Naive B cell (primary cell): Measurements from ENCODE around the gene MRFAP1L1. TPM values are rescaled to one million over a fixed set of nuclear protein-coding genes. Genes with fewer than 3 reads are reported as not detected.
"Not testable (repeated sequence)": the region's sequence is repeated elsewhere in the genome, so short reads cannot be mapped to it uniquely, and the experiment has no call there.

Source experiments
- ATAC-seq, 2 donors: fragments of 150-1000 bp; cut with Tn5 transposase; 2 replicates each; pipeline ENCODE4 v1.10.0; 2021; ENCODE audit warnings: low read depth in 2 of 2, mild to moderate bottlenecking in 2 of 2, moderate library complexity in 2 of 2
- DNase-seq: peaks from one replicate; pipeline ENCODE4 v3.0.0; 2022
- H3K27ac Mint-ChIP-seq, 6 donors: one replicate each; pipeline ENCODE4 v1.8.0; 2020 to 2022; ENCODE audit warnings: mild to moderate bottlenecking in 6 of 6, mixed read lengths in 6 of 6, moderate library complexity in 5 of 6, inconsistent platforms in 2 of 6
- H3K27me3 Mint-ChIP-seq, 3 donors: one replicate each; pipeline ENCODE4 v1.8.0; 2021 to 2022; ENCODE audit warnings: mixed read lengths in 3 of 3, mild to moderate bottlenecking in 1 of 3
- H3K36me3 Mint-ChIP-seq, 2 donors: one replicate each; pipeline ENCODE4 v1.8.0; 2020 to 2022; ENCODE audit warnings: mixed read lengths in 2 of 2, inconsistent platforms in 1 of 2, mild to moderate bottlenecking in 1 of 2
- H3K4me1 Mint-ChIP-seq, 3 donors: one replicate each; pipeline ENCODE4 v1.8.0; 2020 to 2022; ENCODE audit warnings: mixed read lengths in 3 of 3, inconsistent platforms in 1 of 3, mild to moderate bottlenecking in 1 of 3, moderate library complexity in 1 of 3
- H3K4me3 Mint-ChIP-seq, 8 donors: one replicate each; pipeline ENCODE4 v1.8.0; 2020 to 2022; ENCODE audit warnings: mild to moderate bottlenecking in 8 of 8, mixed read lengths in 8 of 8, moderate library complexity in 8 of 8, inconsistent platforms in 2 of 8
- H3K9me3 Mint-ChIP-seq, 7 donors: one replicate each; pipeline ENCODE4 v1.8.0; 2020 to 2022; ENCODE audit warnings: mixed read lengths in 7 of 7, mild to moderate bottlenecking in 5 of 7, inconsistent platforms in 2 of 7, moderate library complexity in 1 of 7
- polyA plus RNA-seq, 6 donors: library from polyadenylated mRNA; unstranded; fragments of 300-500 nt; fragmentation: Illumina TruSeq; gene quantifications; one replicate each; pipeline ENCODE4 v1.2.3, GENCODE V29; 2021; ENCODE audit warnings: low read depth in 6 of 6

Gene MRFAP1L1
- polyA plus RNA-seq, 6 donors from 2014 or later, result 46.6 to 81.8 (median 71.3) TPM

GRCh38 chr4:6687947-6688878, 21.5 kb downstream of the MRFAP1L1 start:
- Mint-ChIP-seq H3K27ac (peak overlapping the region in 3 of 6 donors; percentile 26 to 74 (median 63)), H3K36me3 (no peaks in the 10 kb centered on the region), H3K9me3 (no peaks in the 10 kb centered on the region), H3K4me3 (peak overlapping the region in 1 of 8 donors; percentile 48), H3K4me1 (peaks cover 0 to 10% (median 0%) of the 10 kb centered on the region in 3 donors), H3K27me3 (peaks cover 0 to 23% (median 8%) of the 10 kb centered on the region in 3 donors)
- no peak for DNase-seq
- no peak for ATAC-seq

- ATAC-seq (no peak), DNase-seq (no peak)
- peak overlapping the region in 1 of 6 donors; percentile 42 for H3K27ac Mint-ChIP-seq
- no peaks in the 10 kb centered on the region for H3K9me3 Mint-ChIP-seq
- no peaks in the 10 kb centered on the region for H3K36me3 Mint-ChIP-seq
- H3K4me3 Mint-ChIP-seq, result peak overlapping the region in 1 of 8 donors; percentile 15
- peaks cover 0 to 23% (median 8%) of the 10 kb centered on the region in 3 donors for H3K27me3 Mint-ChIP-seq
- H3K4me1 Mint-ChIP-seq, result peaks cover 0 to 10% (median 0%) of the 10 kb centered on the region in 3 donors
Measured at GRCh38 chr4:6686104-6686787, 23.4 kb downstream of the MRFAP1L1 start.

GRCh38 chr4:6684656-6685055, 25.0 kb downstream of the MRFAP1L1 start:
- Mint-ChIP-seq H3K9me3 (peaks cover 0 to 7% (median 0%) of the 10 kb centered on the region in 7 donors), H3K27ac (no peak overlapping the region), H3K27me3 (peaks cover 0 to 7% (median under 1%) of the 10 kb centered on the region in 3 donors), H3K4me3 (no peak overlapping the region), H3K4me1 (peaks cover 0 to 5% (median 4%) of the 10 kb centered on the region in 3 donors), H3K36me3 (no peaks in the 10 kb centered on the region)
- DNase-seq, result no peak
- ATAC-seq, result no peak

DNA sequence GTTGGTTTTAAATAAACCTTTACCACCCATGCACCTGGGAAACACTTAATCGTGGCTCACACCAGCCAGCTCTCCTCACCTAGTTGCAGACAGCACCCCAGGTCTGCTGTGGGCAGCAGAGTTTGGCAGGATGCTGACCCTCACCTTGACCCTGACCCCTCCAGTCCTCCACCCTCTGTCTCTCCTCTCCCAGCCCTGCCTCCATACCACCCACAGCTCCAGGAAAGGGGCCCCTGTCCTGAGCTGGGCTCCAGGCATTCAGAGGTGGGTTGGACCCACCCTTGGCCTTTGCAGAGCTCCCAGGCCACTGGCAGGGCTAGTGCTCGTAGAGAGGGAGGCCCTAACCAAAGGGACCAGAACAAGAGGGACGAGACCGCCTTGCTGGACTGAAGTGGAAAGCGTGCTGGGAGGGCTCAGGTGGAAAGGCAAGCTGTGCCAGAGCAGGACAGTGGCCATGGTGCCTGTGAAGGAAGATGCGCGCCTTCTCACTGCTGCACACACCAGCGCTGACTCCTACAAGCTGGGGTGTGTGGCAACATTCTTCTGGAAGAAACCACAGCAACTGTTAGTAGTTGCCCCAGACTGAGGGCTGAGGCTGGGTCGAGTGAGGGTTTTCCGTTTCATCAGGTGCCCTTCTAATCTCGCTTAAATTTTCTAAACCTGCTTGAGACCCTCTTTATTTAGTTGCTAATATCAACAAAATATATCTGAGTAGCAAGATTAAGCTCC, 26.6 kb downstream of the MRFAP1L1 start:
- ATAC-seq (no peak), DNase-seq (no peak)
- H3K4me3 Mint-ChIP-seq, result no peak overlapping the region
- no peak overlapping the region for H3K27ac Mint-ChIP-seq
- peaks cover 0 to 5% (median 0%) of the 10 kb centered on the region in 3 donors for H3K27me3 Mint-ChIP-seq
- H3K9me3 Mint-ChIP-seq, result peaks cover 0 to 7% (median 0%) of the 10 kb centered on the region in 7 donors
- H3K36me3 Mint-ChIP-seq, result no peaks in the 10 kb centered on the region
- peaks cover 0 to 7% (median 7%) of the 10 kb centered on the region in 3 donors for H3K4me1 Mint-ChIP-seq

DNA sequence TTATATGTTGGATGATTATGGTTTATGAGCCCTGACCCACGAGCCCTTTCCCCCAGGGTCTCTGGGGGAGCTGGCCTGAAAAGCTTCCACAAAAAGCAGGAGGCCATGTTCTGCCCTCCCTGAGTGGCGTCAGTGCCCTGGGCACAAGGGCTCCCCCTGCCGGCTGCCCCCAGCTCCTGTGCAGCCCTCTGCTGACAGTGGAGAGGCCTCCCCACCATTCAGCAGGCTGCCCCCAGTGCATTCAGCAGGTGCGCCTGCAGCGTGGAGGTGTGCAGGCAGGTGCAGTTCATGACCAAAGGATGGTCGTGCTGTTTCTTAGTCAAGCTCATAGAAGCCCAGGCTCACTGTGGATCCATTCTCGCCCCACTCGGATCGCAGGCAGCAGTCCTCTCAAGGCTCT, 28.5 kb downstream of the MRFAP1L1 start:
- H3K4me3 Mint-ChIP-seq, result no peak overlapping the region
- peaks cover 0 to 8% of the 10 kb centered on the region in 2 donors for H3K36me3 Mint-ChIP-seq
- ATAC-seq, result no peak
- peaks cover 0 to 7% (median 0%) of the 10 kb centered on the region in 7 donors for H3K9me3 Mint-ChIP-seq
- peaks cover 14 to 24% (median 23%) of the 10 kb centered on the region in 3 donors for H3K4me1 Mint-ChIP-seq
- no peaks in the 10 kb centered on the region for H3K27me3 Mint-ChIP-seq
- H3K27ac Mint-ChIP-seq, result no peak overlapping the region
- no peak for DNase-seq

GRCh38 chr4:6680372-6681034, 29.2 kb downstream of the MRFAP1L1 start:
- peaks cover 20 to 31% (median 30%) of the 10 kb centered on the region in 3 donors for H3K4me1 Mint-ChIP-seq
- H3K27me3 Mint-ChIP-seq, result no peaks in the 10 kb centered on the region
- ATAC-seq (no peak), DNase-seq (no peak)
- peaks cover 0 to 7% (median 0%) of the 10 kb centered on the region in 7 donors for H3K9me3 Mint-ChIP-seq
- H3K4me3 Mint-ChIP-seq, result no peak overlapping the region
- peak overlapping the region in 1 of 6 donors; percentile 54 for H3K27ac Mint-ChIP-seq
- peaks cover 0 to 8% of the 10 kb centered on the region in 2 donors for H3K36me3 Mint-ChIP-seq

DNA sequence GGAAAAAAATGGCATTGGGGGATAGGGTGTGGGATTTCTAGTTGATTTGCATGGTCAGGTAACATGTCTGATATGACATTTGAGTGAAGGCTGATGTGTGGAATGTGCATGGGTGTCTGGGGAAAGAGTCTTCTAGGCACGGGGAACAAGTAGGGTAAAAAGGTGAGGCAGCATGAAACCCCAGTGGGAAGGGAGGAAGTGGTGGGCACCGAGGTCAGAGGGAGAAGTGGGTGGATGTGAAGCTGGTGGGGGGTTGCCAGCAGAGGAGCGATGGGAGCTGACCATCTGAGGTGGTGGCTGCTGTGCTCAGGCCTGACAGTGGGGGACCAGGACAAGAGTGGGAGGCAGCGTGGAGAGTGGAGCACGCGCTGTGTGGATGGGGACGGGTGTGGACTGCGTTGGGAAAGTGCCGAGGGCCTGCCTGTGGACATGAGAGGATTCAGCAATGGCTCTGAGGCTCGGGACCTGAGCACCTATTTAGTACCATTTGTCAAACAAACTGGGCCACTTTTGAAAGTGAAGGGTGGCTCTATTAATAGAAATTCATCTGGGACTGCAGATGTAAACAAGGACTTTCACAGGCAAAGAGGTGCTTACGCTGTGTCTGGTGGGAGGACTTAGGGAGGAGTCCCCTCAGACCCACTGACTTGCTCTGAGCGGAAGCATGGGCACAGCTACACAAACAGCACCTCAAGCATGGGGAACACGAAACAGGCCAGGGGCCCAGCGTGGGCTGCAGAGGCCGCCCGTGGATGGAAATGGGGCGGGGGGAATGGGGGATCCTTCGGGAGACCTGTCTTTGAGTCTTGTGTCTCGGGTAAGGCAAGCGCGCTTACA, 32.7 kb downstream of the MRFAP1L1 start:
- ATAC-seq (no peak), DNase-seq (no peak)
- Mint-ChIP-seq H3K27me3 (no peaks in the 10 kb centered on the region), H3K27ac (peak overlapping the region in 3 of 6 donors; percentile 9 to 60 (median 44)), H3K9me3 (peaks cover 0 to 7% (median 0%) of the 10 kb centered on the region in 7 donors), H3K4me1 (peaks cover 37 to 52% (median 51%) of the 10 kb centered on the region in 3 donors), H3K4me3 (peak overlapping the region; percentile 14 to 90 (median 60)), H3K36me3 (peaks cover 0 to 8% of the 10 kb centered on the region in 2 donors)

- peak overlapping the region; percentile 88 to 95 (median 92) for H3K27ac Mint-ChIP-seq
- no peaks in the 10 kb centered on the region for H3K27me3 Mint-ChIP-seq
- DNase-seq, result peak; percentile 38
- peaks cover 0 to 2% (median 0%) of the 10 kb centered on the region in 7 donors for H3K9me3 Mint-ChIP-seq
- peaks cover 37 to 51% (median 50%) of the 10 kb centered on the region in 3 donors for H3K4me1 Mint-ChIP-seq
- peak; percentile 22 to 25 for ATAC-seq
- H3K36me3 Mint-ChIP-seq, result peaks cover 0 to 8% of the 10 kb centered on the region in 2 donors
- peak overlapping the region; percentile 86 to 98 (median 95) for H3K4me3 Mint-ChIP-seq
Measured at GRCh38 chr4:6674500-6675149, 35.0 kb downstream of the MRFAP1L1 start.

DNA sequence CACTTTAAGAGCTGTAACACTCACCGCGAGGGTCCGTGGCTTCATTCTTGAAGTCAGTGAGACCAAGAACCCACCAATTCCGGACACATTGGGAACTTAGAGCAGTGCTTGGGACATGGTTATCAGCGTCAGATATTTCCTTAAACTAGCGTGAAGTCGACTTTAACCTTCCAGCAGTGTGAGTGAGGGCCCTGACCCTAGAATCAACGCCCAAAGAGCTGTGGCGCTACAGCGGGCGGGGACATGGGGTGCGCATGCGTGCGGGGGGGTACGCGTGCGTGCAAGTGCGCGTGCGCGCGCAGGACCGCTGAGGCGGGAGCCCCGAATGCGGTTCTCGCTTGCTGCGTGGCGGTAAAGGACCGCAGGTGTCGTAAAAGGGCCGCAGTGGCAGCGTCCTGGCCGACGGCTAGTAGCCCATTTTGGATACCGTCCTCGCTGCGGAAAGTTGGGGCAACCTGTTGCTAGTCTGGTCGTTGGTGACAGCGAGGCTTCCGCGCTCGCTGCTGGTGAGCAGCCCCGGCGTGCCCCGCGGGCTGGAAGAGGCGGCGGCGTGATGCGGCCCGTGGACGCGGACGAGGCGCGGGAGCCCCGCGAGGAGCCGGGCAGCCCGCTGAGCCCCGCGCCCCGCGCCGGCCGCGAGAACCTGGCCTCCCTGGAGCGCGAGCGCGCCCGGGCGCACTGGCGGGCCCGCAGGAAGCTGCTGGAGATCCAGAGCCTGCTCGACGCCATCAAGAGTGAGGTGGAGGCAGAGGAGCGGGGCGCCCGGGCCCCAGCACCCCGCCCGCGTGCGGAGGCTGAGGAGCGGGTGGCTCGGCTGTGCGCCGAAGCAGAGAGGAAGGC, 35.8 kb downstream of the MRFAP1L1 start:
- H3K36me3 Mint-ChIP-seq, result peaks cover 0 to 8% of the 10 kb centered on the region in 2 donors
- ATAC-seq, result peak; percentile 85 to 89
- H3K9me3 Mint-ChIP-seq, result peaks cover 0 to 2% (median 0%) of the 10 kb centered on the region in 7 donors
- H3K4me1 Mint-ChIP-seq, result peaks cover 37 to 50% (median 50%) of the 10 kb centered on the region in 3 donors
- peak; percentile 94 for DNase-seq
- H3K27me3 Mint-ChIP-seq, result no peaks in the 10 kb centered on the region
- H3K4me3 Mint-ChIP-seq, result peak overlapping the region; percentile 86 to 98 (median 95)
- H3K27ac Mint-ChIP-seq, result peak overlapping the region; percentile 91 to 96 (median 95)

GRCh38 chr4:6673191-6673659, 36.4 kb downstream of the MRFAP1L1 start:
- Mint-ChIP-seq H3K4me3 (peak overlapping the region; percentile 86 to 98 (median 95)), H3K27ac (peak overlapping the region; percentile 91 to 96 (median 94)), H3K4me1 (peaks cover 37 to 47% (median 43%) of the 10 kb centered on the region in 3 donors)
- ATAC-seq, DNase-seq, H3K9me3 Mint-ChIP-seq, H3K27me3 Mint-ChIP-seq, H3K36me3 Mint-ChIP-seq: not testable (repeated sequence)
